ENCODE measurements around the gene RBSN.
"Not testable (repeated sequence)": the region's sequence is repeated elsewhere in the genome, so short reads cannot be mapped to it uniquely, and the experiment has no call there.

Gene RBSN

DNA sequence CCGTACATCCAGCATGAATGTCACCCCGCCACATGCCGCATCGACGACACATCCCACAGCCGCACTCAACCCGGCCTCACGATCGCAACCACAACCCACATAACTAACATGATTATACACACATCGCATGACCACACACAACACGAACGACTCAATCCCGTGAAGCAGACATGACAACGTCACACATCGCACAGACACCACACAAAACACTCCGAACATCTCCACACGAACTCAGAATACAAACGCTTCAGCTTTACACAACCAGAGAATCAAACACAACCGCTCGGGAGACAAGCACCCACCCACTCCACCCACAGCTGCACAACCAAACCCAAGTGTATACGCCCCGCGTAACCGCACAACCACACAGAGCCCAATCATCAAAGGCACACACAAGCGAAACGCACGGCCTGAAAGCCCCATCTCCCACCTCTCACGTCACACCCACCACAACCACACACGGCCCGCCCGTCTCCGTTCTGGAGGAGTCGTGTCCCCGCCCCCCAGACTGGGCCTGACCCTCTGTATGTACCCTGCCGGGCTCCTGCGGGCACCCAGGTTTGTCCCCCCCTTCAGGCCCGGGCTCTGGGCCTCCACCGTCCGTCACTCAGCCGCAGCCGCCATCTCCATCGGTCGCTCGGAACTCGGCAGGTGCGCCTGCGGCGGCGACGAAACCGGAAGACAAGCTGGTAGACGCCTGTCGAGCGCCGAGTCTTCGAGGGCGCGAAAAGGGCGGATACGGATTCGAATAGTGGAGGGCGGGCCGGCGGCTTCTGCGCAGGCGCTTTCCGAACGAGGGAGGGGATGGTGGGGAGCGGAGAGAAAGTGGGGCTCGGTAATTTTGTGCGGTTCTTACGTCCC is at the start of gene RBSN:
Gene RBSN, minus strand, starts transcription at position 646 of the 861 bp plus-strand sequence. CDS start 3,028 bp downstream, outside the sequence.
- peak; percentile 80 to 89 for DNase-seq (ENCODE audit: low read depth in 2 of 2, low spot score in 1 of 2)

DNA sequence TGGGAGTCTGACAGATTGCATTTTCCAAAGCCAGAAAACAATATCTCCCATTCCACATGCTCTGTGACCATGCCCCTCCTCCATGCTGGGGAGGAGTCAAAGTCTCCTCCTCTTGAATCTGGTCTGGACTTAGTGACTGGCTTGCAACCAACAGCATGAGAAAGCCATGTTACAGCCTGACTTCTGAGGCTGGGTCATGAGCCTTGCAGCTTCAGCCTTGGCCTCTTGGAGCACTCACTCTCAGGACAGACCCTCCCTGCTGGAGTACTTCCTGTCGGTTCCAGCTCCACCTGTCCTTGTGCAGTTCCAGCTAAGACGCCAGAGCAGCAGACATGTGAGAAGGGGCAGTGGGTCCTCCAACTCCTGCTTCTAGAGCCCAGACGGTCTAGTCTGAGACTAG is 49.7 kb upstream of the RBSN start:
- no peak for DNase-seq (ENCODE audit: low read depth in 2 of 2, low spot score in 1 of 2)

DNA sequence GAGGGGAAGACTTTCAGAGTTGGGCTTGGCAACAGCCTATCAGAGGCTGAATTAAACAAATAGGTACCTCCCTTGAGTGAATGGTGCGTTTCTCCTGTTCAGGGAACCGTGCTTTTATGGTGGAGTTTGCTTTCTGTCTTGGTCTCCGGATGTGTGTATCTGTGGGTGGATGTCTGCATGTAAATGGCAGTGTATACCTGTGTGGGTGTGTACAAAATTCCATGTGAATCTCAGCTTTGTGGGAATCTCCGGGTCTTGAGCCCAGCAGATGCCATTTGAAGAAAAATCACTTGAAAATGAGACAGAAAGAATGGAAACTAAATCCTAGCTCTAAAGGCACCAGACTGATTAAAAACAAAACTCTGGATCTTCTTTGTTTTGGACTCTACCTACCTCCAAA is 37.9 kb upstream of the RBSN start:
- not testable (repeated sequence) for DNase-seq (ENCODE audit: low read depth in 2 of 2, low spot score in 1 of 2)

DNA sequence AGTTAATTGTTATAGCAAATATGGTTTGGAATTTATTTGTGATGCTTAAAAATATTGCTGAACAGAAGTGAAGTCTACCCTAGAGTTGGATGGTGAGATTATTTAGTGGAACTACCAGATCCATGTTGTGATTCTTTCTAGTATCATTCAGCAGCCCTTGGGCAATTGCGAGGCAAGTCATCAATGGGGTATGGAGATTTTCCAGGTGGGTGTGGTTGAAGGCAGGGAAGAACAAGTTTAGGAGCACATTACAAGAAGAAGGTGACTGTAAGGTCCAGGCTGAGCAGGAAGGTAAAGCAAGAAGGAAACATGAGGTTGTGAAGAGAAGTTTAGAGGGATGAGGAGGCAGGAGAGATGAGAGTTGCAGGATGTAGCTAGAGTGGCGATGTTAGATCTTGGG is 36.0 kb upstream of the RBSN start:
- DNase-seq (ENCODE audit: low read depth in 2 of 2, low spot score in 1 of 2), result not testable (repeated sequence)

DNA sequence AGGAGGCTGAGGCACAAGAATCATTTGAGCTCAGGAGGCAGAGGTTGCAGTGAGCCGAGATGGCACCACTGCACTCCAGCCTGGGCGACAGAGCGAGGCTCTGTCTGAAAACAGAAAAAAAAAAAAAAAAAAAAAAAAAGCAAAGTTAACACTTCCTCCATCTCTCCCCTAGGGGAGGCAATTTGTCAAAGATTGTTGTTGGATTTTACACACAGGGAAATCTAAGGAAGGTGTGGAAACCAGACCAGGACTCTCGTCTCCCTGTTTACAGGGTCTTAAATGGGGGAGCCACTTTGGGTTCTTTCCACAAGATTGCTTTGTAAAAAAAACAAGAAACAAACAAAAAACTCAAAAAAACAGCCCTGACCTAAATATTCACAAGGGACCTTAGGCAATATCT is 29.5 kb upstream of the RBSN start:
- not testable (repeated sequence) for DNase-seq (ENCODE audit: low read depth in 2 of 2, low spot score in 1 of 2)

DNA sequence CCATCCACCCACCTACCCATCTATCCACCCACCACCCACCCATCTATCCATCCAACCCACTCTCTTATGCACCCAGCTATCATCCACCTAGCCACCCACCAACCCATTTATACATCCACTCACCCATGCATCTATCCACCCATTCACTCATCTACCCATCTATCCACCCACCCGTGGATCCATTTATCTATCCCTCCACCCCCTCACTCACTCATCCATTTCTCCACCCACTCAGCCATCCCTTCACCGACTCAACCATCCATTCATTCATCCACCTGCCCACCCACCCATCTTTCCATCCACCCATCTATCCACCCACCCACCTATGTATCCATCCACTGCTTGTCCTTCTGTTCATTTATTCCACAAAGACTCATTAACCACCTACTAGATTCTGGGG is 28.0 kb upstream of the RBSN start:
- DNase-seq (ENCODE audit: low read depth in 2 of 2, low spot score in 1 of 2), result not testable (repeated sequence)

DNA sequence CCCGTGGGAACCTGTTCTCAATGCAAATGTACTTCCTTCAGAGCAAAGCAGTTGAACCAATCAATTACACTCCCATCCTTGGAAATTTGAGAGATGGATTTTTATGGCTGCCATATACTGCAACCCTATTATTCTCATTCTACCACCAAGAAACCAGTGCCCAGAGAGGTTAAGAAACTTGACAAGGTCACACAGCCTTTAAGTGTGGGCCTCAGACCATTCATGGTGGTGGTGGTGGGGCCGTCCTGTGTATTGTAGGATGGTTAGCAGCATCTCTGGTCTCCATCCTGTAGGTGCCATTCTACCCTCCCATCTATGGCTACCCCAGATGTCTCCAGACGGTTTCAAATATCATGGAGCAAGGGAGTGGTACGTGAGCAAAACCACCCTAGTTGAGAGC is 23.4 kb upstream of the RBSN start:
- DNase-seq (ENCODE audit: low read depth in 2 of 2, low spot score in 1 of 2), result no peak

DNA sequence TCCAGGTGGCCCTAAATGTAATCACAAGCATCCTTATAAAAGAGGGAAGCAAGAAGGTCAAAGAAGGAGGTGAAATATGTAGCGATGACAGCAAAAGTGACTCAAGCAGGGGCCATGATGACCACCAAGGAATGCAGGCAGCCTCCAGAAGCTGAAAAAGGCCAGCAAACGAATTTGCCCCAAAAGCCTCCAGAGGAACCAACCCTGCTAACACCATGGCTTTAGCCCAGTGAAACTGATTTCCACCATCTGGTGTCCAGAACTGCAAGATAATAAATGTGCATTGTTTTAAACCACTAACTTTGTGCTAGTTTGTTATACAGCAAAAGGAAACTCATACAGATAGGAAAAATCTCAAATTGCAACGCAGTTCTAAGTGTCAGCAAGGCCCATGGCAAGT is 23.0 kb upstream of the RBSN start:
- no peak for DNase-seq (ENCODE audit: low read depth in 2 of 2, low spot score in 1 of 2)

DNA sequence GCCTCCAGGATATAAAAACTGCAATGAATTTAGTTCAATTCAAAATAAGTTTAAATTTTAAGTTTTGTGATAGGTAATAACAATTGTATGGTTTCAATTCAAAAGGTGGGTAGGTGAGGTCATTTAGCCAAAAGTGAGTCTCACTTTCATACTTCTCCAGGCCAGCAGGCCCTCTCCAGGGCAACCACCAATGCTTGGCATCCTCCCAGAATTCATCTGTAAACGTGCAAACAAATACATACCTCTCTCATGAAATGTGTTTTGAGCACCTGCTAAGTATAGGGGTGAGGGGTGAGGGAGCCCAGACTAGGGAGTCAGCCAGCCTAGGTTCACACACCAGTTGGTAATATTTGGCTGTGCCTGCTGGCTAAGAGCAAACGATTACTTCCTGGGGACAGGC is 22.0 kb upstream of the RBSN start:
- no peak for DNase-seq (ENCODE audit: low read depth in 2 of 2, low spot score in 1 of 2)

DNA sequence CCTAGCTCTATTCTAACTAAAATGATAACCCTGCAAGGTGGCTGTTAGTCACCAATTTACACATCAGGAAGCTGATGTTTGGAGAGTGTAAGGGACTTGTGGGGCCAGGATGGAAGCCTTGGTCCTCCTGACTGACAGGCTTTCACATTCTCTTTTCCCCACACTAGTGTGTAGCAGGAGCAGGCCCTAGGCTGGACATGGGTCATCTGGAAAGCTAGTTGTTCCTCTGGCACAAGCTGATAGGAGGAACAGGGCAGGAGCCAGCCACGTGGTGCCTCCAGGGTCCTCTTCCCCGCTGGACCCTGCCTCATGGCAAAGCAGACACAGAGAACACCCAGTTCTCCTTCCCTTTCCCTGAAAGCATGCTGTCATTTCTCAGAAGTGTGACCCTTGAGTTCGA is 18.1 kb upstream of the RBSN start:
- no peak for DNase-seq (ENCODE audit: low read depth in 2 of 2, low spot score in 1 of 2)

DNA sequence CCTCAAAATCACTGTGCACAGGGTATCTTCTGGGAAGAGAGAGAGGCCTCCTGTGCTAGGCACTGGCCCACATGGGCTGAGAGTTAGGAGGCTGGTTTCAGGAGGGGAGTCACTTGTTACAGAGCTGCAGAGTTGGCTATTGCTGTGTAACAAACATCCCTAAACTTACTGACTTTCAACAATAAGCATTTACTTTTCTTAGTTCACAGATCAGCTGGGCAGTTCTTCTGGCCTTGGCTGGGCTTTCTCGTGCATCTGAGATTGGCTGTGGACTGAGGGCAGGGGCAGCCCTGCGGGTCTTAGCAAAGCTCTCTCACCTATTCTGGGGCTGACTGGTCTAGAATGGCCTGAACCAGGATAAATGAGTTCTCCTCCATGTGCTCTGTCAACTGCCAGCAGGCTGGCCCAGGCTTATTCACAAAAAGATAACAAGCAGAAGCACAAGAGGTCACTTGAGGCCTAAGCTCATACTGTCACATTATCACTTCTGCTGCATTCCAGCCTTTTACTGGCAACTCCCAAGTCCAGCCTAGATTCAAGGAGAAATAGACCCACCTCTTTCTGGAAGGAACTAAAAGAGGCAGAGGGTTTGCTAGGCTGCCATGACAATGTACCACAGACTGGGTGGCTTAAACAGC is 17.2 kb upstream of the RBSN start:
- no peak for DNase-seq (ENCODE audit: low read depth in 2 of 2, low spot score in 1 of 2)

DNA sequence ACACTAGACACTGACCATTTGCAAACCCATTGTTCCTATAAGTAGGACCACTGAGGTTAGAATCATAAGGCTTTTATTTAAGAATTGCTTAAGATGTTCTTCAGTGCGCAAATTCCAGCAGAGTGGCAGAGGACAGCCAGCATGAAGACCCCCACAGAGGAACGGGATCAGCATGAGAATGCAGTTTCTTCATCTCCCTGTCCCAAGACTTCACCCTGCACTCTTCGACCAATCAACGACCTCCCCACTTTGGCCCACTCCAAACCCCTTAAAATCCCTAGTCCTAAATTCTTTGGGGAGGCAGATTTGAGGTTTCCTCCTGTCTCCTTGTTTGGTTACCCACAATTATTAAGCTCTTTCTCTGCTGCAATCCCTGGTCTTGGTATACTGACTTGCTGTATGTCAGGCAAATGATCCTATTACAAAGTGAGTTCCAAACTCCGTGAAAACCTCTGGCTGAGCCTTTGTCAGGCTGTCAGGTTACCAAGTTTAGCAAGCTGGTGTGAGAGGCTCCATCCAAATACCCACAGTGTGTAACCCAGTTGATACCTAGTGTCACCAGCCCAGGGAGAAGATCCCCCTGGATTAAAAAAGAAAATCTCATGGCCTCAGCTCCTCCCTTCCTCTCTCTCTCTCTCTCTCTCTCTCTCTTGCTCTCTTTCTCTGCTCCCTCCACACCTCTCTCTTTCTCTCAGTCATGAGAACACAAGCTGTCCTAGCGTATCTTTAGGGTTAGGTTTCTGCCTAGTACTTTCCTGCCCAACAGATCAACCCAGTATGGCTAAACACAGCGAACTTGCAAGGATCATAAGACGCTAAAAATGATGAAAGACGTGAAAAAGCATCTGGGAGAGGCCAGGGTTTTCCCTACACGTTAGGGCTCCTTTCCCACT is 15.8 kb upstream of the RBSN start:
- no peak for DNase-seq (ENCODE audit: low read depth in 2 of 2, low spot score in 1 of 2)

DNA sequence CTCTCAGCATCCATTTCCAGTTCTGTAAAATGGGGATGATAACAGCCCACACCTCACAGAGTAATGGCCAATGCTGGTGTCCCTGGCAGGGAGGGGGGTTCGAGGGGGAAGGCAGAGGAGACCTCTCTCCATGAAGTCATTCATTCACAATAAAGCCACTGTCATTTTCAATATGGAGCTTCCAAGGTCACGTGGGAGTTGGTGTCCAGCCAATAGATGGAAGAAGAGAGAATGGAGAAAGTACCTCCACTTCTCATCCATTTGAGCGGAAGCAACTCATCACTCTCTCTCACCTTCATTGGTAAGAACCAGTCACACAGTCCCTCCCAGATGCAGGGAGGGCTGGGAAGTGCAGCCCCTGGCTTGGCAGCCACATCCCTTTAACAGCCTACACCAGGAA is 14.9 kb upstream of the RBSN start:
- DNase-seq (ENCODE audit: low read depth in 2 of 2, low spot score in 1 of 2), result no peak

DNA sequence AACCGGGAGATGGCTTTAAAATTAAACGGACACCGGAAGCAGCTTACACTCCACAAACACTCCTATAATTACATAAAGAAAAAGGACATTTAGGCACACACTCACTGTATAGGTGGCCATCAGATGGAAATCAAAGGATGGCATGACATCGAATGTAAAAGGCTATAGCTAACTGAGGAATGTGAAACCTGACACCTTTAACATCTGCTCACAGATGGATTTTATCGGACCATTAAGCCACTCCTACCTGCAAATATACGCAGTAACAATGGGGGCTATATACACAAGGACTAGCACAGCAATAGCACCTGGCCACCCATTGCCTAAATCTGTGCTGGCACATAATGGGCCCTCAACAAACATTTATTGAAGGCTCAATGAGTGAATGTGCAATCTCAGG is 14.5 kb upstream of the RBSN start:
- DNase-seq (ENCODE audit: low read depth in 2 of 2, low spot score in 1 of 2), result no peak

DNA sequence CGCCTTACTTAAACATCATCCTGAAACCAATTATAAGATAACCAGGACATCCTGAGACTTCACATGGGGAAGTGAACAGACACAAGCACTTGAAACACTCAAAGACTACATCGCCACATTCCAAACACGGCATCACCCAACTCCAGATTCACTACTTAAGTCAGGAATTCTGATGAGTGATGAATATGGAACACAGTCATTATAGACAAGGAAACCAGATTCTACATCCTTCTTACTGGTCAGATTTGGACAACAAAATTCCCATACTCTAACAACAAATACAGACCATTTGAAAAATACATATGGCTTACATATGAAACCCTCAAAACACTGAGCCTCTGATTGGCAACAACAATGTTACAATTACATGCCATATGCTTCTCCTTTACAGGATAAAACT is 13.1 kb upstream of the RBSN start:
- DNase-seq (ENCODE audit: low read depth in 2 of 2, low spot score in 1 of 2), result no peak

DNA sequence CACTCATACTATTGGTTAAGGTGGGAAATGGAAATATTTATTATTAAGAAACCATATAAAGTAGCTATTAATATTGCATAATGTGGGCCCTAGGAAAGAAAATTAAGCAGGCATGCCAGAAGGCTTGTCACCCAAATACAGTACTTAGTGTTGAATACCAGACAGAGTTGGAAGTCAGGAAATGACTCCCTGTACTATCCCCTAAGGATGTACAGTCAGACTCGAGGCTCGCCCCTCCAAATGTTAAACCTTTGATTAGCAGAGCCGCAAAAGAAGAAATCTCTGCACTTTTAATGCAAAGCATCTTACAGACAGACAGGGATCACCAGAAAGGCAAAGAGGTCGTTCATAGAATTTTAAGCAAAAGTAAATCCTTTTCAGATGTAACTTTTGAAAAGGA is 11.3 kb upstream of the RBSN start:
- DNase-seq (ENCODE audit: low read depth in 2 of 2, low spot score in 1 of 2), result no peak

DNA sequence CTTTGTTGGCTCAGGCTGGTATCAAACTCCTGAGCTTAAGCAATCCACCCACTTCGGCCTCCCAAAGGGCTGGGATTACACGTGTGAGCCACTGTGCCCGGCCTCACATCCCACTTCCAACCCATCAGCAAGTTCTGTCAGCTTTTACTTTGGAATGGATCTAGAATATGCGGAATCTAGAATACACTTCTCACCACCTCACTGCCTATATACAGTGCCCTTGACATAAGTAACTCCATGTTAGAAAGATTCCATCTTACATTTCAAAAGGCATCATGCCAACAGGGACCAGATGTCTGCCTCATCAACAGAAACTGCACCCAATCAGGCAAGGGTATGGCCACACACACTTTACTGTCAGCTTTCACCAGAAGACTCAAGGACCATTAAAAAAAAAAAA is 9.9 kb upstream of the RBSN start:
- no peak for DNase-seq (ENCODE audit: low read depth in 2 of 2, low spot score in 1 of 2)

DNA sequence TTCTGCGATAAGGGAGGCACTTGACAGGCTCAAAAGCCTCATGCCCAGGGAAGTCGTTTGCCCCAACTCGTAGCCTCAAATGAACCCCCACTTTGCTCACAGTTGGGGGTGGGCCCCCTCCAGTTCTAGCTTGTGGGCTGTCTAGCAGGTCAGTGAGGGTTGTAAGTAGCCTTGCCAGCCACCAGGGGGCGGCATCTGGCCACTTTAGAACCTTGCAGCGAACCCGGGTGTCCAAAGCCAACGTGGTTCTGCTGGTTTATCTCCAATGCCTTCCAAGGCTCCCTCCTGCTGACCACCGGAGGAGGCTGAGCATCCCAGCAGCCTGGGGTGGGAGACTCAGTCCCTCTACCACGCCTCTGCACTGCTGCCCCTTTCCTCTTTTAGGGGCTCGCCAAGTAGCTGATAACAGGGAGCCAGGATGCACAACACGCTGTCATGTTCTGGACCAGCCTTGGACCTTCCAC is 9.2 kb upstream of the RBSN start:
- DNase-seq (ENCODE audit: low read depth in 2 of 2, low spot score in 1 of 2), result peak; percentile 28 to 37

DNA sequence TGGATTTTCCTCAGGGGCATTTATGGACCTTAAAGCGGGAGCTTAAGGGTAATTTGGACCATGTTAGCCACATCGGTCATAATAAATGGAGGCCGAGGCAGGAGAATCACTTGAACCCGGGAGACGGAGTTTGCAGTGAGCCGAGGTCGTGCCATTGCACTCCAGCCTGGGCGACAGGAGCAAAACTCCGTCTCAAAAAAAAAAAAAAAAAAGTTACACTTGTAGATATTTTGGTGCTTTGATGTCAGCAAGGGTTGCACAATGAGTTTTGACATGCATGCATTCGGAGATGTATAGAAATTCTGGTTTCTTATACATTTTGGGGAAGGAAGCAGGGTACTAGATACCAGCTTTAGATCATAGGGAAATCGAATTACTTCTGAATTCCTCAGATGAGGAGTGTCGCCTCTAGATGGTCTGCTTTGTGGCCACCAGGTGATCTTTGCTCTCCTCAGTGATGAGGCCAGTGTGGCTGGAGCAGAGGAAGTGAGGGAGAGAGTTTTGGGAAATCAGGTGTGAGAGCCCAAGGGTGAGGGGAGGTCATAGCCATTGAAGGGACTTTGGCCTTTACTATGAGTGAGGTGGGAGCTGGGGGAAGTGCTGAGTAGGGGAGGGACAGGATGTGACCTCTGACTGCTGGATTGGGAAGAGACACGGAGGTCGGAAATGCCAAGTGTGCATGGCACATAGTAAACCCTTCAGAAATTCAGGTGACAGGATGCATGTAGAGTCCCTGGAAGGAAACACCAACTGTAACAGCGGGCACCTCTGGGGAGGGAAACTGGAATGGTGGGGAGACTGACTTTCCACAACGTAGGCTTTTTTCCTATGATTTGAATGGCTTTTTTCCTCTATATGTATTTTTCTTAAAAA is 8.4 kb upstream of the RBSN start:
- DNase-seq (ENCODE audit: low read depth in 2 of 2, low spot score in 1 of 2), result no peak

DNA sequence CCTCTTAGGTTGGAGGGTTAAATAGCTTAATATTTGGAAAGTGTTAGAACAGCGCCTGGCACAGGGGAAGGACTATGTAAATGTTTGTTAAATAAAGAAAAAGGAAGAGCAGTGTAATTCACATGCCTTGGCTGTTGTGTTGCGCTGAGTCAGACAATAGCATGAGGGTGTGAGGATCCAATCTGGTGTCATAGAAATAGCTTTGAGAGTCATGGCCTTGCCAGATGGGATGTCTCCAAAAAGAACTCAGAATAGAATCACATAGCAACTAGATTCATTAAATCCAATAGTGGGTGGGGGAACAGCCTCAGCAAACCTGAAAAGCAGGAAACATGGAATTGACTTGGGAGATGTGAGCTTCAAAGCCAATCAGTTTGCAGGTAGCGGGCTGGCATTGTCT is 3.9 kb upstream of the RBSN start:
- DNase-seq (ENCODE audit: low read depth in 2 of 2, low spot score in 1 of 2), result no peak

DNA sequence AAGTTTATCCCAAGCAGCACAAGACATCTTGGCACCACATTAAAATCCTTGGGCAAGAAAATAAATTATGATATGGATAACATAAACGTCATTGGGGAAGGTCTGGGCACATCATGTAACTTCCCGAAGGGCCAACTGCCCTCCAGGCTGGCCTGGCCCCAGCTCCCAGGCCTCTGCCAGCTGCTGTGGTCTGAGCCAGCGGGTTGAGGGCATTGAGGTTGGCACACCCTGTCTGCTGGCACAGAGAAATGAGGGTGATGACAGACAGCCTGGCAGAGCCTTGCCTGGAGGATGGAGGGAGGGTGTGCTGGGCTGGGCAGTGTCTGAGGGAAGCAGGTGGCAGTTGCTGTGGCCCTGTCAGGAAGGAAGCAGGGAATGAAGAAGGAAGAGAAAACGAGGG is 3.3 kb upstream of the RBSN start:
- no peak for DNase-seq (ENCODE audit: low read depth in 2 of 2, low spot score in 1 of 2)

Data from stimulated activated CD8-positive, alpha-beta memory T cell treated with anti-CD3 and anti-CD28 coated beads, Interleukin-4, amount 100 ng/mL, for 4 hours (primary cell).